Ascending aorta (tissue), 2 donors: ENCODE results near the gene FABP3. TPM values are rescaled to one million over a fixed set of nuclear protein-coding genes. Genes with fewer than 3 reads are reported as not detected.

Experiments
- DNase-seq, 2 donors: peaks; one replicate each; pipeline ENCODE4 v3.0.0-alpha.2; 2019; ENCODE audit warnings: low spot score in 2 of 2
- H3K27ac ChIP-seq, 2 donors: fragments of 200-600 bp; sonication (generic); one replicate each; pipeline ENCODE4 v1.5.1; 2016 to 2017; ENCODE audit warnings: mild to moderate bottlenecking in 1 of 2
- H3K27me3 ChIP-seq: fragments of 200-600 bp; sonication (generic); one replicate; pipeline ENCODE4 v1.5.1; 2017
- H3K36me3 ChIP-seq, 2 donors: fragments of 200-600 bp; sonication (generic); one replicate each; pipeline ENCODE4 v1.5.1; 2016
- H3K4me1 ChIP-seq, 2 donors: fragments of 200-600 bp; sonication (generic); one replicate each; pipeline ENCODE4 v1.5.1; 2016 to 2017; ENCODE audit warnings: mild to moderate bottlenecking in 1 of 2
- H3K4me3 ChIP-seq, 2 donors: fragments of 200-600 bp; sonication (generic); one replicate each; pipeline ENCODE4 v1.5.1; 2016 to 2017; ENCODE audit warnings: mild to moderate bottlenecking in 1 of 2
- H3K9me3 ChIP-seq, 2 donors: fragments of 200-600 bp; sonication (generic); one replicate each; pipeline ENCODE4 v1.5.1; 2016
- intact Hi-C: fragments of 100-400 bp; cut with DNase I; formaldehyde crosslinking; loops from one replicate; pipeline ENCODE4 v1.15.1; 2023
- total RNA-seq: library from RNA; depleted of rRNA; stranded (reverse); fragments of >200 nt; gene quantifications from one replicate; pipeline ENCODE4 v1.1.0, GENCODE V29; 2016
- TF ChIP-seq, protein P1 (sequence below), 3 experiments: fragments of 200-600 bp in 2 of 3; fragments of 450-650 bp in 1 of 3; sonication (generic) in 2 of 3; IDR thresholded peaks; one replicate each; pipeline ENCODE4 v1.5.1; 2016 to 2019; ENCODE audit warnings: antibody characterized with exemption in 3 of 3, mild to moderate bottlenecking in 1 of 3, moderate library complexity in 1 of 3

Gene FABP3
- total RNA-seq, 1 donor from 2014 or later, result 24.2 TPM

DNA sequence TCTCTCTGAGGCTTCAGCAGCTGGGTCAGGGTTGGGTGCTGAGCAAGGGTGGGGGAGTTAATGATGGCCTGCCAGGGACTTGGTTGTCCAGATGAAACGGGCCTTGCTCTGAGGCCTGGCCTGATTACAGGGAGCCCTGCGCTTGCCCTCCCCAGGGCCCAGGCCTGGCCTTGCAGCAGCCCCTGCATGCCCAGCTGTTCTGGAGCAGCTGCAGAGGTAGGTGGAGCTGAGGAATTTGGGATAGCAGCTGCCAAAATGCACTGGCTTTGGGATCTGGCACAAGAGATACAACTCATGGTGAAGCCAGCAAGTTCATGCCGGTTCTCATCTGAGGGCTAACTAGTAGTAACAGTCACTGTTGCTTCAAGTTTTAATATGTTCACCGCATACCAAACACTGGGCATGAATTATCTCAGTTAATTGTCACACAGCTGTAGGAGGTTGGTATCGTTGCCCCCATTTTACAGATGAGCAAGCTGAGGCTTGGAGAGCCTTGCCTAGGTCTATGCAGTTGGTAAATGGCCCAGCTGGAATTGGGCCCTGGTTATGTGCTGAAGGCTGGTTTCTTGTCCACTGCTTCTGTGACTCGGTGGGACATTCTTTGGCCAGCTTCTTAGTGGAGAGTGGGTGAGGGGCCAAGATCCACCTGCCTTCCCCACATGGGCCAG is 32.8 kb upstream of the FABP3 start:
- no peak for DNase-seq

DNA sequence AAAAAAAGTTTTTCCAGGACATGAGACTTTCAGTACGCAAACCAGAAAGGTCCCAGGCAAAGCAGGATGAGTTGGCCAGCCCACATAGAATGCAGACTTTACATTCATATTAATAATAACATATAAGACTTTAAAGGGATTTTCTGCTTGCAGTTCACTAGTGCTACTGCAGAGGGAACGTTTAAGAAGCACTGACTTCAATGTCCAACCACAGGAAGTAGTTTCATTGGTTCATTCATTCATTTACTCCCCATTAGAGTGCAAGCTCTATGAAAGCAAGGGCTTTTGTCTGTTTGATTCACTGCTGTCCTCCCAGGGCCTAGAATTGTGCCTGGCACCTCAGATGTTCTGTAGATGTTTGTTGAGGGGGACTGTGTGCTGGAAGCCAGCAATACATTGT is 28.4 kb upstream of the FABP3 start:
- DNase-seq, result no peak
- intact Hi-C loops, result no loop called here
- TF ChIP-seq, protein P1, sequence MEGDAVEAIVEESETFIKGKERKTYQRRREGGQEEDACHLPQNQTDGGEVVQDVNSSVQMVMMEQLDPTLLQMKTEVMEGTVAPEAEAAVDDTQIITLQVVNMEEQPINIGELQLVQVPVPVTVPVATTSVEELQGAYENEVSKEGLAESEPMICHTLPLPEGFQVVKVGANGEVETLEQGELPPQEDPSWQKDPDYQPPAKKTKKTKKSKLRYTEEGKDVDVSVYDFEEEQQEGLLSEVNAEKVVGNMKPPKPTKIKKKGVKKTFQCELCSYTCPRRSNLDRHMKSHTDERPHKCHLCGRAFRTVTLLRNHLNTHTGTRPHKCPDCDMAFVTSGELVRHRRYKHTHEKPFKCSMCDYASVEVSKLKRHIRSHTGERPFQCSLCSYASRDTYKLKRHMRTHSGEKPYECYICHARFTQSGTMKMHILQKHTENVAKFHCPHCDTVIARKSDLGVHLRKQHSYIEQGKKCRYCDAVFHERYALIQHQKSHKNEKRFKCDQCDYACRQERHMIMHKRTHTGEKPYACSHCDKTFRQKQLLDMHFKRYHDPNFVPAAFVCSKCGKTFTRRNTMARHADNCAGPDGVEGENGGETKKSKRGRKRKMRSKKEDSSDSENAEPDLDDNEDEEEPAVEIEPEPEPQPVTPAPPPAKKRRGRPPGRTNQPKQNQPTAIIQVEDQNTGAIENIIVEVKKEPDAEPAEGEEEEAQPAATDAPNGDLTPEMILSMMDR (IDR thresholded peaks at IDR 0.05), result no peak
- Histone ChIP-seq H3K27ac (no peak overlapping the region), H3K9me3 (no peaks in the 10 kb centered on the region), H3K4me3 (no peak overlapping the region), H3K27me3 (no peaks in the 10 kb centered on the region), H3K4me1 (no peaks in the 10 kb centered on the region), H3K36me3 (no peaks in the 10 kb centered on the region)

More for the DNA sequence above, 32.8 kb upstream of the FABP3 start:
- TF ChIP-seq, protein P1 (IDR thresholded peaks at IDR 0.05), result no peak
- H3K36me3 ChIP-seq, result no peaks in the 10 kb centered on the region
- no peaks in the 10 kb centered on the region for H3K27me3 ChIP-seq
- no peaks in the 10 kb centered on the region for H3K9me3 ChIP-seq
- intact Hi-C loops, result no loop called here
- H3K4me1 ChIP-seq, result no peaks in the 10 kb centered on the region
- H3K4me3 ChIP-seq, result no peak overlapping the region
- no peak overlapping the region for H3K27ac ChIP-seq

DNA sequence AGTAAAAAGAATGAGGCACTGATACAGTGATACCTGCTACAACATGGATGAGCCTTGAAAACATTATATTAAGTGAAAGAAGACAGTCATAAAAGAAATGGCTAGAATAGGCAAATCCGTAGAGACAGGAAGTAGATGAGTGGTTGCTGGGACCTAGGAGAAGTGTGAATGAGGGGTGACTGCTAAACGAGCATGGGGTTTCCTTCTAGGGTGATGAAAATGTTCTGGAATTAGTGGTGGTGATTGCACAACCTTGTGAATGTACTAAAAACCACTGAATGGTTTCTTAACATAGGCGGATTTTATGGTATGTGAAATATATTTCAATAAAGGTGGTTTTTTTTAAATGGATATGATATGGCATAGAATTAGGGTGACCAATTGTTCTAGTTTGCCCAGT is 27.5 kb upstream of the FABP3 start:
- no peak overlapping the region for H3K4me3 ChIP-seq
- H3K4me1 ChIP-seq, result no peaks in the 10 kb centered on the region
- DNase-seq, result no peak
- H3K27me3 ChIP-seq, result no peaks in the 10 kb centered on the region
- H3K36me3 ChIP-seq, result no peaks in the 10 kb centered on the region
- H3K9me3 ChIP-seq, result no peaks in the 10 kb centered on the region
- TF ChIP-seq, protein P1 (IDR thresholded peaks at IDR 0.05), result no peak
- H3K27ac ChIP-seq, result no peak overlapping the region
- intact Hi-C loops, result no loop called here

DNA sequence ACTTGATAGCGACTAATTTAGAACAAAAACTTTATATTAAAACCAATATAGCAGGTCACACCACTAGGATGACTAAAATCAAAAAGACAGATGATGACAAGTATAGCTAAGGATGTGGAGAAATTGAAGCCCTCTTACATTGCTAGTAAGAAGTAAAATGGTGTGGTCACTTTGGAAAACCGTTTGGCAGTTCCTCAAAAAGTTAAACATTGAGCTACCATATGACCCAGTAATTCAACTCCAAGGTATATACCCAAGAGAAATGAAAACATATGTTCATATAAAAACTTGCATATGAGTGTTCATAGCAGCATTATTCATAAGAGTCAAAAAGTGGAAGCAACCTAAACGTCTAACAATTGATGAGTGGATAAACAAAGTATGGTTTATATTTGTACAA is 27.1 kb upstream of the FABP3 start:
- no peaks in the 10 kb centered on the region for H3K27me3 ChIP-seq
- TF ChIP-seq, protein P1 (IDR thresholded peaks at IDR 0.05), result no peak
- no peak overlapping the region for H3K27ac ChIP-seq
- no peak for DNase-seq
- H3K4me1 ChIP-seq, result no peaks in the 10 kb centered on the region
- intact Hi-C loops, result no loop called here
- H3K36me3 ChIP-seq, result no peaks in the 10 kb centered on the region
- no peak overlapping the region for H3K4me3 ChIP-seq
- H3K9me3 ChIP-seq, result no peaks in the 10 kb centered on the region

DNA sequence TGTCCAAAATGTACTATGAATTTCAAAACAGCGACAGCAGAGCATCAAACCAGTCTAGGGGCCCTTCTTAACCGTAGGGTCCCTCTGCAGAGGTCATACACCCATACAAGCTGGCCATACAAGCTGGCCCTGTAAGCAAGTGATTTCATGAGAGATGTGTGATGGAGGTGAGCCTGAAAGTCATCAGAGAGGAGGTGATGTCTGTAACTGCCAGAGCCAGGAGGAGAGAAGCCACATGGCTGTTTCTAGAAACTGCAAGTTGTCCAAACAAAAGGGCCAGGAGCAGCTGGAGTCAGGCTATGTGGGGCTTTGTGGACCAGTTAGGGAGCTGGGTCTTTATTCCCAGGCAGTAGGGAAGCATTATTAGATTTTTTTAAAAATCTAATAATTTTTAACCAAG is 25.4 kb upstream of the FABP3 start:
- TF ChIP-seq, protein P1 (IDR thresholded peaks at IDR 0.05), result no peak
- Histone ChIP-seq H3K27ac (no peak overlapping the region), H3K4me1 (peaks cover 0 to 3% of the 10 kb centered on the region in 2 donors), H3K9me3 (no peaks in the 10 kb centered on the region), H3K27me3 (no peaks in the 10 kb centered on the region), H3K4me3 (no peak overlapping the region), H3K36me3 (no peaks in the 10 kb centered on the region)
- intact Hi-C loops, result no loop called here
- no peak for DNase-seq
